GM19238 (cell line): ENCODE results near the gene SCYGR3.
A peak's percentile ranks its signal among the peaks of the same experiment; 100 is the strongest.
"Not testable (repeated sequence)": the region's sequence is repeated elsewhere in the genome, so short reads cannot be mapped to it uniquely, and the experiment has no call there.

ENCODE experiments used
- DNase-seq: peaks from one replicate; pipeline ENCODE4 v3.0.0; 2011; ENCODE audit warnings: low spot score; ENCODE audit not compliant: insufficient read length

The SCYGR3 gene

DNA sequence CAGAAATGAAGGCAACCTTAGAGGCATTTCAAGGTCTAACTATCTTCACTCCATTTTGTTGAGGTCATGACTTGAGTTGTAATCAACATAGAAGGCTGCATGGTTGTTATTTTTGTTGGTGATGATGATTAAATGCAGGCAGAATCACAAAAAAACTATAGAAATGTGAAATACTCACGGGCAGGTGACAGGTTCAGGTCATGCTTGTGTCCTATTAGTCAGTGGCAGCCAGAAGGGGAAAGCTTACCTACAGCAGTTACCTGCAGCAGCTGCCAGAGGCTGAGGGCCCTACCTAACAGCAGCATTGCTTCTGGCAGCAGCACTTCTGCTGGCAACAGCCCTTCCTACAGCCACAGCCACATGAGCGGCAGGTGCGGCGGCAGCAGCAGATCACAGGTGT is 394 bp downstream of the SCYGR3 start:
- DNase-seq = no peak

DNA sequence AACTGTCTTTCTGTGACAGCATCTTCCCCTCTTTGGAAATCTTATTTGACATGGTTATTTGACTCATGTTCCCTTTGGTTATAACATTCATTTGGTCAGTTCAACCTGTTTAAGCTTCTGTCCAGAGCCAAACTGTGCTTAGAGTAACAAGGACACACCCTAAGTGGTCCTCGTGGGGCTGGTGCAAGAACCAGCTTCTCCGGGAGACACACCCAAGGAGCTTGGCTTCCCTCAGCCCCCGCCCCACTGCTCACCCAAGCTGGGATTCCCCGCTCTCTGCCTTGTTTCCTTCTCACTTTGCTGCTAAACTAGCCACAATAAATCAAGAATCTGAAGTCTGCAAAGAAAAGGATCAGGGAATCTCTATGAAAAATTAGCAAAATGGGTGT is 1.4 kb downstream of the SCYGR3 start:
- no peak for DNase-seq

DNA sequence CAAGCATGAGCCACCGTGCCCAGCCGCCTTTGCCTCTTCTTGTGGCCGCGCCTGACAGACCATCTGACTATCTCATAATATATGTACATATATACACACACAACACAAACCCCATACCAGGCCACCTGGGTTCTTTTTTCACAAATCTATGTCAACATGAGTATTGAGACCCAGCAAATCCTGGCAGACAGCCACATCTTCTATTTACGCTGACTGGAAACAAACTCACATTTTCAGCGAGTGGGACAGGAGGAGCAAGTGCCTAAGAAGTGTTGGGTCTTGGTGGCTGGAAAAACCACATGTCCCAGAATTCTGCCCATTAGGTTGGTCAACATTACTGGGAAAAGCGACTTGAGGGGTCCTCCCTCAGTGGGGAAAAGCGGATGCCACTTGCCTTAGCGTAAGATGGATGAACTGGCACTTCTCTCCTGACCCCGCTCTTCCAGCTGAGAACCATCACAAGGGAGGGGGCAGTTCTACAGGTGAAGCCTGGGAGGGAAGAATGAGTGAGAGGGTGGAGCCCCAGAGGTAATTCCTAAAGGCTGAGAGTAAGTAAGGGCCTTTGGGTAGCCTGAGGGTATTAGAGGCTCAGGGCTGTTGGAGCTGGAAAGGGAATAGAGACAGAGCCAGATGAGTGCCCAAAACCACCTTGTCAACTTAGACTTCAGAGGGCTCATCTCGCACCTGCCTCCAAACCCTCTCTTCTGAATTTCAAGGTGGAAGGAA is 1.9 kb downstream of the SCYGR3 start:
- DNase-seq = no peak

DNA sequence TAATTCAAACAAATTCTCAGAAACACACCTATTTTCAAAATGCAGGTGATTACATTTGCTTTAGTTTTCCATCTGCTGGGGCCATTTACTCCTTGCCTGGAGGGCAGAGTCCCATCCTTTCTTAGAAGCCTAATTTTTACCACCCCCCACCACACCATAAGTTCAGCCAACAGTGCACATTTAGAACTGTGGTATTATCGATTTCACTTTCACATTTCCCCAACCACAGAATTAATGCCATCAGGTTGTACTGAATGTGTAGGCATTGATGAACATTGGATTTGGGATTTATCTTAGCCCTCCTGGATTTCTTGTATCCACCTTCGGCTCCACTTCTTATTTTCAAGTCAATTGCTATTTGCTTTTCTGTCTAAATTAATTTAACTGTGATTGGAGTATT is 4.5 kb downstream of the SCYGR3 start:
- DNase-seq = no peak

DNA sequence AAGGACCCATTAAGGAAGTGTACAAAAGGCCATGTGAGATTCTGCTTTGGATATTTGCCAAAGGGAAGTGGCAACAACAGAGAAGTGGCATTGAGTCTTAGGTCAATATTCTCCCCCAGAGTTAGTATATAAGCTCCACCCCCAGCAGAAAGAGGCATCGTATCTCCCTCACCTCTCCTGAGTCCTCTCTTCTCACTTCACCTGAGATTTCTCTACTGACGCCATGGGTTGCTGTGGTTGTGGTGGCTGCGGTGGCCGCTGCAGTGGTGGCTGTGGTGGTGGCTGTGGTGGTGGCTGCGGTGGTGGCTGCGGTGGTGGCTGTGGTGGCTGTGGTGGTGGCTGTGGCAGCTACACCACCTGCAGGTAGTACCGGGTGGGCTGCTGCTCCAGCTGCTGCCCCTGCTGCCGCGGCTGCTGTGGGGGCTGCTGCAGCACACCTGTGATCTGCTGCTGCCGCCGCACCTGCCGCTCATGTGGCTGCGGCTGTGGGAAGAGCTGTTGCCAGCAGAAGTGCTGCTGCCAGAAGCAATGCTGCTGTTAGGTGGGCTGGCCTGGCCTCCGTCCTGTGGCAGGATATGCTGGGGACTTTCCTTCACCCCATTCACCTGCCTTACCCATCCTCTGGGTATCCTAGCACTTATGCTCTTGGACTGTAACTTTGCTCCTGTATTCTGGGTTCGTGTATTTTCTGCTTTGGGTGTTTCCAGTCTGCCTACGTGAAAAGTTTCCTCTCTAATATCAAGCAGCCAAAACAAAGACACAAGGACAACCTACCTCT is 5.9 kb downstream of the SCYGR3 start:
- DNase-seq = no peak

DNA sequence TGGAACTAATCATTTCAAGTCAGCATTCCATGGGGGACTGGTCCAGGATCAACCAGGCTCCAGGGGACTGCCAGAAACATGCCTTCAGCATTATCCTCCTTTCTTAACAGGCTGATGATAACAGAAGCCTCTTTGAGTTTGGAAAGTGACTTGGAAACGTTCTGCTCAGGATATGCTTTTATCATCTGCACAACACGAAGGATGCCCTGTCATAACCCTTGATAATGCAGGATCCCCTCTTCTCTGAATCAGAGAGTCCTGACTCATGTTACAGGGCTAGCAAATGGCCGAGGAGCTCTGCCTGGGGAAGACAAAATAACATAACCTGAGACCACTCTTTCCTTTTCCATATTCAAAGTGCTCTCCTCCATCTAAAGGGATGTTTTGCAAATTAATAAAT is 6.7 kb downstream of the SCYGR3 start:
- no peak for DNase-seq

DNA sequence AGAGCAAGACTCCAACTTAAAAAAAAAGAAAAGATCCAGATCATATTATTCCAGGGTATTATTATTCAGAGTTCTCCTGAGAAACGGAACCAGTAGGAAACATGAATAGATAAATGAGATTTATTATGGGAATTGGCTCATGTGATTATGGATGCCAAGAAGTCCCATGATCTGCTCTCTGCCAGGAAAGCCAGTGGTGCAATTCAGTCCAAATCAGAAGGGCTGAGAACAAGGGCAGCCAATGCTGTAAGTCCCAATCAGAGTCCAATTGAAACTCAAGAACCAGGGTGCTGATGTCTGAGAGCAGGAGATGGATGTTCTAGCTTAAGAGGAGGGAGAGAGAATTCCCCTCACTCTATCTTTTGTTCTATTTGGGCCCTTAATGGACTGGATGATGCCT is 8.2 kb downstream of the SCYGR3 start:
- DNase-seq = no peak

DNA sequence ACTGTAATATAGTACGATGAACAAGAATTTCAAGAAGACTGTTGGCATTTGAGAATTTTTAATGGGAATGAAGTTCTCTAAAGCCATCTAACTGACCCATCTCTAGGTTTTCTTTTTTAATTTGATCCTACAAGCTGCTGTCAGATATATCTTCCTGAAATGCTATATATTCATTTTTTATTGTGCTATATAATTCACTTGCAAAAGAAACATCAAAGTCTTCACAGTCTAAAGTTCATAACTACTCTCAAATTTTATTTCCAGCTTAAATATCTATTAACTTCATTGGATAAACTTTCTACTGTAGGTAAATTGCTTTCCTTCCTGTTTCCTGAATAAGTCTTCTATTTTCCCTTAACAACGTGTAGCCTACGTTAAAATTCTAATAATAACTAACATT is 12.3 kb downstream of the SCYGR3 start:
- DNase-seq = no peak

DNA sequence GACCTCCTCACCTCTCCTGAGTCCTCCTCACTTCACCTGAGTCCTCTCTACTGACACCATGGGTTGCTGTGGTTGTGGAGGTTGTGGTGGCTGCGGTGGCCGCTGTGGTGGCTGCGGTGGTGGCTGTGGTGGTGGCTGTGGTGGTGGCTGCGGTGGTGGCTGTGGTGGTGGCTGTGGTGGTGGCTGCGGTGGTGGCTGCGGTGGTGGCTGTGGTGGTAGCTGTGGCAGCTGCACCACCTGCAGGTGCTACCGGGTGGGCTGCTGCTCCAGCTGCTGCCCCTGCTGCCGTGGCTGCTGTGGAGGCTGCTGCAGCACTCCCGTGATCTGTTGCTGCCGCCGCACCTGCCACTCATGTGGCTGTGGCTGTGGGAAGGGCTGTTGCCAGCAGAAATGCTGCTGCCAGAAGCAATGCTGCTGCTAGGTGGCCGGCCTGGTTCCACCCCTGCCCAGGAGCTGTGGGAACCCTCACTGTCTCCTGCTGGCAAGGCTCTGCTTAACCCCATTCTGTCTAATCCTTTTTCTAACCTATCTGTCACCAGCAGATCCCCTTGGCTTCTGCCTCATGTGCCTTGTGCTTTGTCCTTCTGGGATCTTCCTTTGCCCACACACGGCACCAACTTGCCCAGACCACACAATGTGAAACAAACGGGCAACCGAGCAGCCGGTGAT is 15.7 kb downstream of the SCYGR3 start, which contains the start of gene SCYGR2:
SCYGR2 (plus strand) TSS at position 59 of the 669 bp plus-strand sequence; CDS start at position 59, 0 bp downstream.
- DNase-seq = not testable (repeated sequence)

DNA sequence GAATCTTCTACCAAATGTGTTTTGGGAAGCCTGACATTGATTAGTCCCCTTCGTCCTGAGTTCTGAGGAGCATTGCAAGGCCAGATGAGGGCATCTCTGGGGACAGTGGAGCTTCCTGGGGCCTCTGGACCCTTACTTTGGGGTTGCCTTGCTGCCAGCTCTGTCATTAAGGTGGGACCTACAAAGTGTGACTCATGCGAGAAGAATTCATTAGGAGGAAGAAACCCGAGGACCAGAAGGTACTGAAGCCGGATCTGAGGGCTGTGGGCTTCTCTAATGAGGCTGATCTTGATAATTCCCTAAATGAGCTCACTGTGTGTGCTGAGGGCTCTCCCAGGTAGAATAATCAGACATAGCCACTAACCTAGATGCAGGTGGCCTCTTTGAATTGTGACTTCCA is 16.6 kb downstream of the SCYGR3 start:
- DNase-seq = no peak

DNA sequence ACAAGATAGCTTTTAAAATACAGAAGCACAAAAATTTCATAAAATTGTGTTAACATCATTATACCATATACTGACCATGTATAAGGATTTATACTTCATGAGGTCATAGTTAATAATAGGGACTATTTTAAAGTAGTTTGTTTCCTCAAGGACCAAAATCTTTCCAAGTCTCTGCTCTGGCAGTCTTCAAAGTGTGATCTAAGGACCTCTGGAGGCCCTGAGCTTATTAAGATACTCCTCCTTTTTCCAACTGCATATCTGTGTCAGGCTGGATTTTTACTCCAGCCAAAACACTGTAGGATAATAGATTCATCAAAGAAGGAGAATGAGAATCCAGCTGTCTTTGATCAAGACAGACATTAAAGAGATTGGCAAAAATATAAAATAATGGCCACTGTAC is 17.6 kb downstream of the SCYGR3 start:
- no peak for DNase-seq

DNA sequence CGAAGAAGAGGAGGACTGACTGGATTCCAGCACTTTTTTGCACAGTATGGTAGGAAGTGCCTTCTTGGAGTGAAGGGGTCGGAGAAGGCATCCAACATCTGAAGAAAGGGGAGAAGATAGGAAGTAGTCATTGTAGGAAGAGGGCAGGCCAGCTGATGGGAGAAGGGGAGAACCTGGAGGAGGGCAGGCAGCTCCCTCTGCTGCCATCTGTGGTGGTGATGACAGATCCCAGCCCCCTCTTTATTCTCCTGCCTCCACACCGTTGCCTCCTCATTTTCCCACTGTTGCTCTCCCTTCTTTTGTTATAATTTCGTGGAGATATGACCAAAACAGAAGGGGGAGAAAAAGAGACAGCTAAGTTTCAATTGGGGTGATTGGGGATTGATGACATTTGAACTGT is 18.8 kb downstream of the SCYGR3 start:
- no peak for DNase-seq

DNA sequence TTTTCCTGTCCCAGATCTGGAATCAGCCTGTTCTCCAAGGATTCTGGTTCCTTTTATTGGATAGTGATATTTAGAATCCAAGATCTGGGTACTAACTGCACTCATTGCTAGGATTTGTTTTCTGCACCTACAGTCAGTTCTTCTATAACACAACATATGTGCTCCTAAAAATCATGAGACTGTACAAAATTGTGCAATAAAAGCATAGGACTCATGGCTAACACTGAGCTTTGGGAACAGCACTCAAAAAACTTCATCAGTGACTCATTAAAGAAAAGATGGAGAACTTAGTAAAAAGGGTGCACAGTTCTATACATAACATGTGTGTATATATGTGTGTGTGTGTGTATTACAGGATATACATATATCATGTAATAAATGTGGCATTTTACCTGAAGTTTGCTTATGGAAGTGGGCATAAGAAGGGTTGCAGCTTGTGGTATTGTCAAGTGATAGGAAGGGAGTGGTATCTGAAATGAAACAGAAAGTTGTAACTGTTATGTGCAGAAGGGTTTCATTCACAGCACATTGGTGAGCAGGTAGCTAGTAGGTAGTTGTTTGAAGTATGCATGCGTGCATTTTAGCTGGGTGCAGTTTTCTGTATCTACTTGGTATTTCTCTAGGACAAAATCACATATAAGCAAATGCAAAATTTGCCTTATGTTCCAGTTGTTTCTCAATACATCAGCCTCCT is 21.8 kb downstream of the SCYGR3 start:
- DNase-seq = peak; percentile 18

DNA sequence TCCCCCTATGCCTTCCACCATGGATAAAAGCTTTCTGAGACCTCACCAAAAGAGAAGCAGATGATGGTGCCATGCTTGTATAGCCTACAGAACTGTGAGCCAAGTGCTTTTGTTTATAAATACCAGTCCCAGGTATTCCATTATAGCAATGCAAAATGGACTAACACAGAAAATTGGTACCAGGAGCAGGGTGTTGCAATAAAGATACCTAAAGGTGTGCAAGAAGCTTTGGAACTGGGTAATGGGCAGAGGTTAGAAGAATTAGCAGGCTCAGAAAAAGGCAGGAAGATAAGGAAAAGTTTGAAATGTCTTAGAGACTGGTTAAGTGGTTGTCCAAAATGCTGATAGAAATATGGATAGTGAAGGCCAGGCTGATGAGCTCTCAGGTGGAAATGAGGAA is 32.3 kb downstream of the SCYGR3 start:
- DNase-seq = no peak

DNA sequence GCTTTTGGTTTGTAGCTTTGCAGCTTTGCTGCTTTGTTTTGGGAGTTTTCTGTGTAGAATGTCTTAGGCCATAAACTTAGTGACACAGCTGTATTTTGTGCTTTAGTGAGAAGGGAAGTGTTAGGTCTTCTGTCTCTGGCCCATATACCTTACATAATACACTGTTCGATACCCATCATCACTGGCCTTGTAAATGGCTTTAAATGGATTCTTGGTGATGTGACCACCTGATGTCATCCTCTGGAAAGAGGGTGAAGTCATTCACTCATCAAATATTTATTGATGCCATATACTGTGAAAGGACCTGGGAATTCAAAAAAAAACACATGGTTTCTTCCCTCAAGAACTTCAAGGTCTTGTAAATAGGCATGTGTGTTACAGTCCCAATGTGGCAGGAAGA is 34.8 kb downstream of the SCYGR3 start:
- no peak for DNase-seq

DNA sequence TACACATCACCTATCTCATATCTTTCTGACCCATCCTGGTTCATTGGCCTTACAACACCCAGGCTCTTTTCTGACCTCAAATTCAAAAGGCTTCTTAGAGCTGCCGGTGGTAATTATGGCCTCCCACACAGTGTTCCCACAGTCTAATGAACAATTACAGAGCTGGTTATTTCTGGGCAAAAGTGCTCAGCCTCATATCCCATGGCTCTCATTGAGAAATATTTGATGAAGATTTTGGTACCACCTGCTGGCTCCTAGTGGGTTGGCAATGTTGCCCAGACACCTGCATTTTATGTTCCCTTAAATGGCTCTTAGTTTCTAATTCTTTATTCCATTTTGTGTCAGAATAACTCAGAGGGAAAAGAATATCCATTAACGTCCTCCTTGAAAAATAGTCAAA is 36.0 kb downstream of the SCYGR3 start:
- DNase-seq = no peak

DNA sequence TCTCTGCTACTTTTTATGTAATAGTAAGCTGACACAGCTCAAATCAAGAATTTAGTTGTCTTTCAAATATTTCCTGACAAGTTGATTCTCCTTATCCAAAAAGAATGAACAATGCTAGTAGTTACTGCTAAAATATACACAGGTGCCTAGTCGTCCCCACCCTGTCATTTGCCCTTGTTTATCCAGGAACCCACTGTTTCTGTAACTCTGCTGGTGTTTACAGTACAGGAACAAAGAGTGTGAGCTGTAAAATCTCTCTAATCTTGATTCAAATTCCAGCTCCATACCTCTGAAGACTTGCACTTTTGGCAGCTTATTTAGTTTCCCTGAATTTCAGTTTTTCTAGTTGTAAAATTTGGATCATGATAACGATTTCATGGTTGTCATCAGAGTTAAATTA is 37.1 kb downstream of the SCYGR3 start:
- no peak for DNase-seq

DNA sequence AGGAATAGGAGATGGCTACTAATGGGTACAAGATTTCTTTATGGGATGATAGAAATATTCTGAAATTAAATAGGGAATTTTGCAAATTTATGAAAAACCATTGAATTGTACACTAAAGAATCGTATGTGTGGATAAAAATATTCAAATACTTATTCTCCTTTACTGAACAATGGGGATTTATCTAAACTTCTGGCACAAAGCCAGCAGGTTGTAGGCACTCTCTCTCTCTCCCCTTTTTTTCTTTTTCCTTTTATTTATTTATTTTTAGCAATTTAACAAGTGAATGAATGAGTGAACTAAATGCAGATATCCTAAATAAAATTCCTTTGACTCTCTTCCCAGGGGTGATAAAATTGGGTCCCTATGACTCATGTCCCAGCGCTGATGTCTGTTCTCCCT is 37.8 kb downstream of the SCYGR3 start:
- DNase-seq = no peak

DNA sequence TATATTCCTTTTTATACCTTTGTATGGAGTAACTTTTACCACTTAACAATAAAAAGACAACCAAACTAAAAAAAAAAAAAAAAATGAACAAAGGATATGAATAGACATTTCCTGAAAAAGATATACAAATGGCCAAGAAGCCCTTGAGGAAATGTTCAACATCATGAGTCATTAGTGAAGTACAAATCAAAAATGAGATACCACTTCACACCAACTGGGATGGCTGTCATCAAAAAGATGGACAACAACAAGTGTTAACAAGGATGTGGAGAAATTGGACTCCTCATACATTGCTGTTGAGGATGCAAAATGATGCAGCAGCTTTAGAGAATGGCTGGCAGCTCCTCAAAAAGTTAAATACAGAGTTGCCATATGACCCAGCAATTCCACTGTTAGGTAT is 38.5 kb downstream of the SCYGR3 start:
- DNase-seq = no peak

DNA sequence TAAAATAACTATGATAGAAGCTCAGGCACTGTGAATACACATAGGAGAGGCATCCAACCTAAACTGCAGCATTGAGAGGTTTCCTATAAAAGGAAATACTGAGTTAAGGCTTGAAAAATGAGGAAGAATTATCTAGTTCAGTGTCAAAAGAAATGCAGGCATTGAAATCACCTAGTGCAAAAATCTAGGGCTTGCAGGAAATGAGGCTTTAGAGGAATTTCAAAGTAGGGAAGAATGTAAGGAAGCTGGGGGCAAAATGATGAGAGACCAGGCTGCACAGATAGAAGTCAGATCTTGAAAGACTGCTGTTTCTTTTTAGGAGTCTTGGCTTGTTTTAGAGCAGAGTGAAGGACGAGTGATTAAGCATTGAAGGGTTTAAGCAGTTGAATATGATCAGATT is 44.0 kb downstream of the SCYGR3 start:
- no peak for DNase-seq

DNA sequence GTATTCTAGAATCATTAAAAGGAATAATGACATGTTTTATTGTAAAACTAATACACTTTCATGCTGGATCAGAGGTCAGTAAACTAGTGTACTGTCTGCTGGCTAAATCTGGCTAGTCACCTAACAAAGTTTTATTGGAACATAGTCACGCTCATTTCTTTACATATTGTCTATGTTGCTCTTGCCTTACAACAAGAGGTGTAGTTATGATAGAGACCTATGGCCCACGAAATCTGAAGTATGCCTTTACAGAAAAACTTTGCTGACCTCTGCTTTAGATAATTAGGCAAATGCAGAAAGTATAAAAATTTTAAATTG is 45.8 kb downstream of the SCYGR3 start:
- DNase-seq = no peak

DNA sequence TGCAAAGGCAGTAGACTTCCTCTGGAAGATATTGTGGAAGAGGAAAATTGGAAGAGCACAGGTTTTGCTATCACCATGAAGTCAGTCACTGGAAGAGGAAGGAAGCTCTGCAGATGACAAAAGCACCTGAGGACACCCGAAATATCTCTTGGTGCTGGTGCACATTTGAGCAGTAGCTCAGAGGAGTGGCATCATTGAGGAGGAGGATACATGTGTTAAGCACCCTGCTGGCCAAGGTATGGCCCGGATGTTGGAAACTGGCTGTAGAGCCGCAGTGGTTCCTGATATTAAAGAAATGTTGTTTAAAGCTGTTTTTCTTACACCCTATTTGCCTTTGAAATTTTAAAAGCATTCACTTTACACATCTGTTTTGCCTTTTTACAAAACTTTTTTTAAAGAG is 48.6 kb downstream of the SCYGR3 start:
- DNase-seq = no peak
